Fibroblast of lung (primary cell): ENCODE results near the gene ARID5A. TPM values are rescaled to one million over a fixed set of nuclear protein-coding genes. Genes with fewer than 3 reads are reported as not detected.

Experiments used
- DNase-seq, 2 donors: peaks; one replicate each; pipeline versions ENCODE4 v3.0.0 to v3.0.0-alpha.2; 2010; ENCODE audit warnings: low read depth in 2 of 2
- H2AFZ ChIP-seq: 2 replicates; pipeline ENCODE4 v1.5.1; 2012; ENCODE audit warnings: low read length, control low read depth, inconsistent platforms
- H3K27ac ChIP-seq: 2 replicates; pipeline ENCODE4 v1.5.1; 2011; ENCODE audit warnings: low read length, control low read depth; ENCODE audit not compliant: insufficient read depth
- H3K27me3 ChIP-seq: 2 replicates; pipeline ENCODE4 v1.5.1; 2011; ENCODE audit warnings: mild to moderate bottlenecking, low read length; ENCODE audit not compliant: control insufficient read depth, insufficient read depth
- H3K36me3 ChIP-seq: 2 replicates; pipeline ENCODE4 v1.5.1; 2011; ENCODE audit warnings: low read length; ENCODE audit not compliant: control insufficient read depth, insufficient read depth
- H3K4me1 ChIP-seq: 2 replicates; pipeline ENCODE4 v1.5.1; 2011; ENCODE audit warnings: low read length; ENCODE audit not compliant: control insufficient read depth, insufficient read depth; ENCODE audit errors: extremely low read depth
- H3K4me2 ChIP-seq: 2 replicates; pipeline ENCODE4 v1.5.1; 2011; ENCODE audit warnings: low read length, control low read depth; ENCODE audit not compliant: insufficient read depth; ENCODE audit errors: extremely low read depth
- H3K4me3 ChIP-seq, 4 experiments: fragments of 200-600 bp in 1 of 4; sonication (generic) in 1 of 4; replicated peaks in 1 of 4; 2 replicates each; pipeline ENCODE4 v1.5.1; 2011 to 2016; ENCODE audit warnings: low read length in 4 of 4, low read depth in 3 of 4, mild to moderate bottlenecking in 3 of 4, control low read depth in 2 of 4, inconsistent platforms in 1 of 4, mixed read lengths in 1 of 4; ENCODE audit not compliant: insufficient read depth in 1 of 4; ENCODE audit errors: control extremely low read depth in 1 of 4
- H3K79me2 ChIP-seq: 2 replicates; pipeline ENCODE4 v1.5.1; 2012; ENCODE audit warnings: mild to moderate bottlenecking, low read length, inconsistent platforms; ENCODE audit not compliant: control insufficient read depth, insufficient read depth
- H3K9ac ChIP-seq: 2 replicates; pipeline ENCODE4 v1.5.1; 2011; ENCODE audit warnings: mild to moderate bottlenecking, low read length, control low read depth; ENCODE audit not compliant: insufficient read depth
- H3K9me3 ChIP-seq: 2 replicates; pipeline ENCODE4 v1.5.1; 2012; ENCODE audit warnings: low read depth, low read length; ENCODE audit not compliant: control insufficient read depth, insufficient read depth
- H4K20me1 ChIP-seq: 2 replicates; pipeline ENCODE4 v1.5.1; 2011; ENCODE audit warnings: low read length; ENCODE audit not compliant: control insufficient read depth, insufficient read depth; ENCODE audit errors: extremely low read depth
- EZH2 ChIP-seq: IDR thresholded peaks from 2 replicates; pipeline ENCODE4 v1.5.1; 2012; ENCODE audit warnings: low read length, control low read depth, mild to moderate bottlenecking; ENCODE audit errors: missing control alignments
- polyA plus RNA-seq, 2 donors: library from polyadenylated mRNA; depleted of rRNA in 1 of 2; stranded (reverse) in 1 of 2; unstranded in 1 of 2; fragments of >200 nt; gene quantifications; 2 replicates each; pipeline ENCODE4 v1.2.1, GENCODE V29; 2011 to 2012; ENCODE audit warnings: missing spikeins in 1 of 2
- total RNA-seq: library from RNA; depleted of rRNA; stranded (reverse); fragments of >200 nt; gene quantifications from 2 replicates; pipeline ENCODE4 v1.2.1, GENCODE V29; 2014
- TF ChIP-seq, protein P1 (sequence below), 2 donors: IDR thresholded peaks in 1 of 2; conservative IDR thresholded peaks in 1 of 2; 1 replicate in 1 of 2; 2 replicates in 1 of 2; pipeline ENCODE4 v1.5.1; 2011 to 2012; ENCODE audit warnings: low read length in 2 of 2, control low read depth in 1 of 2, inconsistent platforms in 1 of 2, low read depth in 1 of 2, mild to moderate bottlenecking in 1 of 2

Gene ARID5A
- total and polyA plus RNA-seq, 2 donors (not counting 1 experiment from before 2014, with no cell fraction given), result 5.2 to 9.7 TPM

DNA sequence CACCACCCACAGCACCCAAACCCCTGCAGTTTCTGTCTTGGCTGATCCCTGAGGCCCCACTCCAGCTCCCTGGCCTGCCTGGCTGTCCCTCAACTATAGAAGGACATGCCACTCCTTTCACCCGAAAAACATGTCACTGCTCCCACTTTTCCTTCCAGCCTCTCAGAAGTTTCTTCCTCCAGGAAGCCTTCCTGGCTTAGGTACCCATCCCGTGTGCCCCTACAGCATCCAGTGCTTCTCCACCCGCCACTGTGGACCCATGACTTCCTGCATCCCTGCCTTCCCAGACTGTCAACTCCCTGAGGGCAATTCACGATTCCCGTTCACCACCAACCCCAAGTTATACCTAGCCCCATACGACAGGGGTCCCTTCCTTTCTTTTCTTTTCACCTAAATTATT is 21.5 kb downstream of the ARID5A start:
- Histone ChIP-seq H3K27ac (no peak overlapping the region), H3K27me3 (no peaks in the 10 kb centered on the region), H3K9me3 (no peaks in the 10 kb centered on the region), H3K36me3 (no peaks in the 10 kb centered on the region), H3K79me2 (no peaks in the 10 kb centered on the region), H3K9ac (no peak overlapping the region), H3K4me1 (peaks cover 2% of the 10 kb centered on the region), H4K20me1 (no peaks in the 10 kb centered on the region), H3K4me3 (no peak overlapping the region), H2AFZ (no peak overlapping the region), H3K4me2 (no peak overlapping the region)
- TF ChIP-seq EZH2, result no peak
- TF ChIP-seq, protein P1, sequence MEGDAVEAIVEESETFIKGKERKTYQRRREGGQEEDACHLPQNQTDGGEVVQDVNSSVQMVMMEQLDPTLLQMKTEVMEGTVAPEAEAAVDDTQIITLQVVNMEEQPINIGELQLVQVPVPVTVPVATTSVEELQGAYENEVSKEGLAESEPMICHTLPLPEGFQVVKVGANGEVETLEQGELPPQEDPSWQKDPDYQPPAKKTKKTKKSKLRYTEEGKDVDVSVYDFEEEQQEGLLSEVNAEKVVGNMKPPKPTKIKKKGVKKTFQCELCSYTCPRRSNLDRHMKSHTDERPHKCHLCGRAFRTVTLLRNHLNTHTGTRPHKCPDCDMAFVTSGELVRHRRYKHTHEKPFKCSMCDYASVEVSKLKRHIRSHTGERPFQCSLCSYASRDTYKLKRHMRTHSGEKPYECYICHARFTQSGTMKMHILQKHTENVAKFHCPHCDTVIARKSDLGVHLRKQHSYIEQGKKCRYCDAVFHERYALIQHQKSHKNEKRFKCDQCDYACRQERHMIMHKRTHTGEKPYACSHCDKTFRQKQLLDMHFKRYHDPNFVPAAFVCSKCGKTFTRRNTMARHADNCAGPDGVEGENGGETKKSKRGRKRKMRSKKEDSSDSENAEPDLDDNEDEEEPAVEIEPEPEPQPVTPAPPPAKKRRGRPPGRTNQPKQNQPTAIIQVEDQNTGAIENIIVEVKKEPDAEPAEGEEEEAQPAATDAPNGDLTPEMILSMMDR (conservative IDR thresholded peaks at IDR 0.05 in 1 of 2, IDR thresholded peaks at IDR 0.05 in 1 of 2; ENCODE audit: low read depth in 1 of 2, low read length in 2 of 2), result no peak
- no peak for DNase-seq

DNA sequence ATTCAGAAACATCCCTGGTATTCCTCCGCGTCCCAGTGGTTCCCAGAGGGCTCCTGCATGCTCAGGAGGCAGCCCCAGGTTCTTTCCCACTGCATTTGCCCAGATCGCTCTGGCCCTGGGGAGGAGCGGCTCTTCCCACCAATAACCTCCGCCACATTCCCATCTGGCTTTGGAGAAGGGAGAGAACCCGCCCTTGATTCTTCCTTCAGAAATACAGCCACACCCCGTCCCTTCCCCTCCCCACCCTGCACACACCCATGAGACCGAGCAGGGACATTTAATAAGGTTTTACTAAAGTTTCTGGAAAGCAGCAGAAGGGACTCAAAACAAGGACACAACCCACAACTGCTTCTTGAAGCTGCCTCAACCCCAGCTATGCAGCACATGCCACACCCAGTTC is 21.9 kb downstream of the ARID5A start:
- TF ChIP-seq, protein P1 (conservative IDR thresholded peaks at IDR 0.05 in 1 of 2, IDR thresholded peaks at IDR 0.05 in 1 of 2; ENCODE audit: low read depth in 1 of 2, low read length in 2 of 2), result no peak
- TF ChIP-seq EZH2, result no peak
- H3K79me2 ChIP-seq, result no peaks in the 10 kb centered on the region

GRCh38 chr2:96564026-96564425 is 27.5 kb downstream of the ARID5A start:
- Histone ChIP-seq H3K9me3 (no peaks in the 10 kb centered on the region), H3K4me3 (no peak overlapping the region), H3K9ac (no peak overlapping the region), H3K79me2 (no peaks in the 10 kb centered on the region), H4K20me1 (no peaks in the 10 kb centered on the region), H3K4me1 (no peaks in the 10 kb centered on the region), H3K27ac (no peak overlapping the region), H3K4me2 (no peak overlapping the region), H2AFZ (no peak overlapping the region), H3K27me3 (no peaks in the 10 kb centered on the region), H3K36me3 (no peaks in the 10 kb centered on the region)
- DNase-seq, result no peak
- TF ChIP-seq, protein P1 (conservative IDR thresholded peaks at IDR 0.05 in 1 of 2, IDR thresholded peaks at IDR 0.05 in 1 of 2; ENCODE audit: low read depth in 1 of 2, low read length in 2 of 2), result no peak
- no peak for TF ChIP-seq EZH2

More for the DNA sequence above, 21.9 kb downstream of the ARID5A start:
- Histone ChIP-seq H3K9ac (no peak overlapping the region), H3K9me3 (no peaks in the 10 kb centered on the region), H2AFZ (no peak overlapping the region), H3K4me1 (peaks cover 2% of the 10 kb centered on the region), H3K4me3 (no peak overlapping the region), H3K27me3 (no peaks in the 10 kb centered on the region), H3K4me2 (no peak overlapping the region), H4K20me1 (no peaks in the 10 kb centered on the region), H3K36me3 (no peaks in the 10 kb centered on the region), H3K27ac (no peak overlapping the region)
- no peak for DNase-seq
